NT2/D1 (cell line): ENCODE data around the gene NLRC5.

Experiments
- YY1 ChIP-seq: IDR thresholded peaks from 2 replicates; pipeline ENCODE4 v1.6.1; 2011; ENCODE audit not compliant: insufficient read length, insufficient read depth
- ZNF274 ChIP-seq: IDR thresholded peaks from 2 replicates; pipeline ENCODE4 v1.6.1; 2011; ENCODE audit warnings: mild to moderate bottlenecking, low read depth, low read length

- TF ChIP-seq YY1 (no peak), ZNF274 (no peak)
Observed at GRCh38 chr16:57105184-57105583, 115.8 kb downstream of the NLRC5 start.
